Ascending aorta (tissue), 2 donors: ENCODE results near the gene SRSF9. TPM values are rescaled to one million over a fixed set of nuclear protein-coding genes. Genes with fewer than 3 reads are reported as not detected.
"Not testable (repeated sequence)": the region's sequence is repeated elsewhere in the genome, so short reads cannot be mapped to it uniquely, and the experiment has no call there.

Experiments used
- DNase-seq, 2 donors: peaks; one replicate each; pipeline ENCODE4 v3.0.0-alpha.2; 2019; ENCODE audit warnings: low spot score in 2 of 2
- H3K27ac ChIP-seq, 2 donors: fragments of 200-600 bp; sonication (generic); one replicate each; pipeline ENCODE4 v1.5.1; 2016 to 2017; ENCODE audit warnings: mild to moderate bottlenecking in 1 of 2
- H3K27me3 ChIP-seq: fragments of 200-600 bp; sonication (generic); one replicate; pipeline ENCODE4 v1.5.1; 2017
- H3K36me3 ChIP-seq, 2 donors: fragments of 200-600 bp; sonication (generic); one replicate each; pipeline ENCODE4 v1.5.1; 2016
- H3K4me1 ChIP-seq, 2 donors: fragments of 200-600 bp; sonication (generic); one replicate each; pipeline ENCODE4 v1.5.1; 2016 to 2017; ENCODE audit warnings: mild to moderate bottlenecking in 1 of 2
- H3K4me3 ChIP-seq, 2 donors: fragments of 200-600 bp; sonication (generic); one replicate each; pipeline ENCODE4 v1.5.1; 2016 to 2017; ENCODE audit warnings: mild to moderate bottlenecking in 1 of 2
- H3K9me3 ChIP-seq, 2 donors: fragments of 200-600 bp; sonication (generic); one replicate each; pipeline ENCODE4 v1.5.1; 2016
- CTCF ChIP-seq, 3 experiments: fragments of 200-600 bp in 2 of 3; fragments of 450-650 bp in 1 of 3; sonication (generic) in 2 of 3; IDR thresholded peaks; one replicate each; pipeline ENCODE4 v1.5.1; 2016 to 2019; ENCODE audit warnings: antibody characterized with exemption in 3 of 3, mild to moderate bottlenecking in 1 of 3, moderate library complexity in 1 of 3
- intact Hi-C: fragments of 100-400 bp; cut with DNase I; formaldehyde crosslinking; loops from one replicate; pipeline ENCODE4 v1.15.1; 2023
- total RNA-seq: library from RNA; depleted of rRNA; stranded (reverse); fragments of >200 nt; gene quantifications from one replicate; pipeline ENCODE4 v1.1.0, GENCODE V29; 2016

The SRSF9 gene
- total RNA-seq, 1 donor from 2014 or later: 68.6 TPM

- no peak for TF ChIP-seq CTCF (IDR thresholded peaks at IDR 0.05)
- intact Hi-C loops: loop anchor here (1.0 kb wide), 1 partner anchor 49 kb away; the partner anchor contains the start of genes GATC and TRIAP1
- Histone ChIP-seq H3K4me1 (peaks cover 6 to 9% of the 10 kb centered on the region in 2 donors), H3K9me3 (no peaks in the 10 kb centered on the region), H3K4me3 (peak overlapping the region; percentile 83 to 86), H3K27ac (peak overlapping the region; percentile 44 to 86), H3K36me3 (peaks cover 14 to 15% of the 10 kb centered on the region in 2 donors), H3K27me3 (no peaks in the 10 kb centered on the region)
- no peak for DNase-seq
Observed at GRCh38 chr12:120495186-120495730, 25.7 kb upstream of the SRSF9 start.

GRCh38 chr12:120490833-120491512 is 21.4 kb upstream of the SRSF9 start:
- peaks cover 0 to 4% of the 10 kb centered on the region in 2 donors for H3K4me1 ChIP-seq
- H3K27me3 ChIP-seq: no peaks in the 10 kb centered on the region
- no peaks in the 10 kb centered on the region for H3K36me3 ChIP-seq
- no peak for DNase-seq
- peak overlapping the region; percentile 1 to 53 for H3K27ac ChIP-seq
- H3K4me3 ChIP-seq: no peak overlapping the region
- intact Hi-C loops: no loop called here
- TF ChIP-seq CTCF (IDR thresholded peaks at IDR 0.05): no peak
- no peaks in the 10 kb centered on the region for H3K9me3 ChIP-seq

GRCh38 chr12:120490325-120490724 is 20.8 kb upstream of the SRSF9 start:
- H3K9me3 ChIP-seq: no peaks in the 10 kb centered on the region
- H3K36me3 ChIP-seq: no peaks in the 10 kb centered on the region
- no peak for DNase-seq
- no peak overlapping the region for H3K4me3 ChIP-seq
- H3K27ac ChIP-seq: peak overlapping the region in 1 of 2 donors; percentile 53
- intact Hi-C loops: no loop called here
- H3K4me1 ChIP-seq: peaks cover 0 to 4% of the 10 kb centered on the region in 2 donors
- H3K27me3 ChIP-seq: no peaks in the 10 kb centered on the region
- TF ChIP-seq CTCF (IDR thresholded peaks at IDR 0.05): no peak

GRCh38 chr12:120489018-120489417 is 19.5 kb upstream of the SRSF9 start:
- Histone ChIP-seq H3K9me3 (no peaks in the 10 kb centered on the region), H3K36me3 (no peaks in the 10 kb centered on the region), H3K27me3 (no peaks in the 10 kb centered on the region), H3K27ac (no peak overlapping the region), H3K4me1 (no peaks in the 10 kb centered on the region), H3K4me3 (no peak overlapping the region)
- DNase-seq: no peak
- intact Hi-C loops: no loop called here
- no peak for TF ChIP-seq CTCF (IDR thresholded peaks at IDR 0.05)

GRCh38 chr12:120488057-120488640 is 18.6 kb upstream of the SRSF9 start:
- Histone ChIP-seq H3K4me3 (no peak overlapping the region), H3K4me1 (no peaks in the 10 kb centered on the region), H3K36me3 (no peaks in the 10 kb centered on the region), H3K27me3 (no peaks in the 10 kb centered on the region), H3K9me3 (no peaks in the 10 kb centered on the region), H3K27ac (no peak overlapping the region)
- TF ChIP-seq CTCF (IDR thresholded peaks at IDR 0.05): no peak
- intact Hi-C loops: no loop called here
- no peak for DNase-seq

- DNase-seq, H3K9me3 ChIP-seq, intact Hi-C loops, H3K36me3 ChIP-seq, H3K4me3 ChIP-seq, H3K27me3 ChIP-seq, H3K27ac ChIP-seq, H3K4me1 ChIP-seq: not testable (repeated sequence)
Observed at GRCh38 chr12:120487552-120487951, 18.0 kb upstream of the SRSF9 start.
